Stomach (tissue), 9 donors: ENCODE data around the gene XIRP2. TPM values are rescaled to one million over a fixed set of nuclear protein-coding genes. Genes with fewer than 3 reads are reported as not detected.
A peak's percentile ranks its signal among the peaks of the same experiment; 100 is the strongest.

Source experiments
- DNase-seq, 2 donors: peaks; one replicate each; pipeline versions ENCODE4 v3.0.0 to v3.0.0-alpha.2; 2013 to 2019
- H3K27ac ChIP-seq, 5 donors: fragments of 200-600 bp in 4 of 5; sonication (generic) in 4 of 5; one replicate each; pipeline ENCODE4 v1.5.1; 2013 to 2019; ENCODE audit warnings: mild to moderate bottlenecking in 1 of 5, moderate library complexity in 1 of 5
- H3K27me3 ChIP-seq, 3 donors: fragments of 200-600 bp; sonication (generic); one replicate each; pipeline ENCODE4 v1.5.1; 2017 to 2019; ENCODE audit warnings: mixed run types in 1 of 3
- H3K36me3 ChIP-seq, 4 donors: fragments of 200-600 bp; sonication (generic); 1 replicate in 3 of 4; 2 replicates in 1 of 4; pipeline ENCODE4 v1.5.1; 2016 to 2019
- H3K4me1 ChIP-seq, 4 donors: fragments of 200-600 bp; sonication (generic); one replicate each; pipeline ENCODE4 v1.5.1; 2016 to 2019
- H3K4me3 ChIP-seq, 4 donors: fragments of 200-600 bp; sonication (generic) in 3 of 4; one replicate each; pipeline ENCODE4 v1.5.1; 2016 to 2019; ENCODE audit warnings: mild to moderate bottlenecking in 1 of 4
- H3K9me3 ChIP-seq, 4 donors: fragments of 200-600 bp; sonication (generic); one replicate each; pipeline ENCODE4 v1.5.1; 2016 to 2019
- EP300 ChIP-seq: sonication (generic); formaldehyde crosslinking; IDR thresholded peaks from one replicate; pipeline ENCODE4 v1.6.1; 2017; ENCODE audit warnings: antibody characterized with exemption
- POLR2A ChIP-seq, 4 donors: fragments of 450-650 bp; IDR thresholded peaks; one replicate each; pipeline ENCODE4 v1.6.1; 2016; ENCODE audit warnings: antibody characterized with exemption in 4 of 4, control low read depth in 2 of 4, mild to moderate bottlenecking in 1 of 4, moderate library complexity in 1 of 4
- POLR2AphosphoS5 ChIP-seq, 3 donors: sonication (generic); formaldehyde crosslinking; IDR thresholded peaks; one replicate each; pipeline ENCODE4 v1.6.1; 2016; ENCODE audit warnings: antibody characterized with exemption in 3 of 3
- WGBS, 5 donors: extraction: QIAGEN DNeasy Blood & Tissue Kit in 3 of 5; methylation state at CpG; one replicate each; pipeline versions ENCODE4 v1.1.5 to v1.1.7; 2013 to 2018; 5-methylcytosine and 5-hydroxymethylcytosine counted together
- intact Hi-C: fragments of 100-400 bp; cut with DNase I; formaldehyde crosslinking; loops from one replicate; pipeline ENCODE4 v1.15.1; 2023; ENCODE audit warnings: low total_unique reads
- polyA plus RNA-seq, 3 donors: library from polyadenylated mRNA; stranded (reverse); fragments of 200-250 nt; gene quantifications; one replicate each; pipeline ENCODE4 v1.2.3, GENCODE V29; 2013
- total RNA-seq, 5 donors: library from RNA; depleted of rRNA; stranded (reverse); fragments of >200 nt; gene quantifications; one replicate each; pipeline versions ENCODE4 v1.1.0 to v1.2.3, GENCODE V29; 2014 to 2016
- TF ChIP-seq, protein P1 (sequence below), 7 experiments: fragments of 450-650 bp in 4 of 7; fragments of 200-600 bp in 3 of 7; sonication (generic) in 3 of 7; IDR thresholded peaks; one replicate each; pipeline ENCODE4 v1.5.1; 2016 to 2019; ENCODE audit warnings: antibody characterized with exemption in 7 of 7, control low read depth in 2 of 7, mild to moderate bottlenecking in 1 of 7
- donor health status: healthy with polysubstance abuse.
- donor health status: Bipolar disorder and iron deficiency.
- donor health status: healthy.

Gene XIRP2
- total and polyA plus RNA-seq, 8 donors, result 0.10 to 3.2 (median 0.19) TPM; not detected in 4

DNA sequence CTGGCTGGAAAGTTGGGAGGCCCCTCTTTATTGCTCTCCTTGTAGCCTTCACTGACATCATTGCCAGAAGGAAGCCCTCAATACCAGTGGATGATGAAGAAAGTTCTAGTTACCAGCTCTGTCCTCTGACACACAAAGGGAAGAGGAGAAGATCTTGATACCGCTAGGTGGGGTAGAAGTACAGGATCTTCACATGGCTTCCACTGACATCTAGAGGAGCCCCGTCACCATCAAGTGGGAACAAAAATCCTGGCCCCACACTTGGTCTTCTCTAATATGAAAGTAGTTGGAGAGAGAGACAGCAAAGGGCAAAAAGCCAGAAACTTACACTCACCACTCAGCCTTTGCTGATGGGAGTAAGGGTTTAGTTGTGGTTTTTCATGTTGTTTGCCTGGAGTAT lies 12.4 kb downstream of the XIRP2 start:
- intact Hi-C loops, result no loop called here
- 65 to 78% (median 75%) methylated on average over 2 of the region's 2 CpGs for WGBS, 5 donors
- DNase-seq, result peak in 1 of 2 donors; percentile 8
- no peak overlapping the region for H3K27ac ChIP-seq
- TF ChIP-seq POLR2AphosphoS5 (IDR thresholded peaks at IDR 0.05) (no peak), EP300 (no peak), POLR2A (IDR thresholded peaks at IDR 0.05) (no peak)
- TF ChIP-seq, protein P1, sequence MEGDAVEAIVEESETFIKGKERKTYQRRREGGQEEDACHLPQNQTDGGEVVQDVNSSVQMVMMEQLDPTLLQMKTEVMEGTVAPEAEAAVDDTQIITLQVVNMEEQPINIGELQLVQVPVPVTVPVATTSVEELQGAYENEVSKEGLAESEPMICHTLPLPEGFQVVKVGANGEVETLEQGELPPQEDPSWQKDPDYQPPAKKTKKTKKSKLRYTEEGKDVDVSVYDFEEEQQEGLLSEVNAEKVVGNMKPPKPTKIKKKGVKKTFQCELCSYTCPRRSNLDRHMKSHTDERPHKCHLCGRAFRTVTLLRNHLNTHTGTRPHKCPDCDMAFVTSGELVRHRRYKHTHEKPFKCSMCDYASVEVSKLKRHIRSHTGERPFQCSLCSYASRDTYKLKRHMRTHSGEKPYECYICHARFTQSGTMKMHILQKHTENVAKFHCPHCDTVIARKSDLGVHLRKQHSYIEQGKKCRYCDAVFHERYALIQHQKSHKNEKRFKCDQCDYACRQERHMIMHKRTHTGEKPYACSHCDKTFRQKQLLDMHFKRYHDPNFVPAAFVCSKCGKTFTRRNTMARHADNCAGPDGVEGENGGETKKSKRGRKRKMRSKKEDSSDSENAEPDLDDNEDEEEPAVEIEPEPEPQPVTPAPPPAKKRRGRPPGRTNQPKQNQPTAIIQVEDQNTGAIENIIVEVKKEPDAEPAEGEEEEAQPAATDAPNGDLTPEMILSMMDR (IDR thresholded peaks at IDR 0.05), result no peak
- H3K4me1 ChIP-seq, result no peaks in the 10 kb centered on the region
- no peaks in the 10 kb centered on the region for H3K9me3 ChIP-seq
- H3K4me3 ChIP-seq, result no peak overlapping the region
- H3K36me3 ChIP-seq, result no peaks in the 10 kb centered on the region
- H3K27me3 ChIP-seq, result no peaks in the 10 kb centered on the region

DNA sequence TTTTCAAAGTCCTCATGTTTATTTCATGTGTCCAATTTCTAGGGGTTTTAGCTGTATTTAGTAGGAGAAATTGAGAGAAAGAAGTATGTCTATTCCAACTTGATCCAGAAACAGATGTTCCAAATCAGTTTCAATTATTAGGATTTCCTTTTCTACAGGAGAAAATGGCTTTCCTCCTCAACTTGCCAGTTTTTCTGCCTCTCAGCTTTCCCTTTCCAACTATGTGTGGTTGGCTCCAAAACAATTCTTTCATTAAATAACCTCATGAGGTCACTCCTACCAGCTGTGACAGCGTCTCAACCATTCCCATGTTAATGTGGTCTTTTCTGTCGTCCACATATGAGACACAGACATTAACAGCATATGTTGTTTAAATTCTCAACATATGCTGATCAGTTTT lies 13.1 kb downstream of the XIRP2 start:
- WGBS, 5 donors, result 45 to 72% (median 61%) methylated on average over 2 of the region's 2 CpGs
- Histone ChIP-seq H3K36me3 (no peaks in the 10 kb centered on the region), H3K9me3 (no peaks in the 10 kb centered on the region), H3K4me1 (no peaks in the 10 kb centered on the region), H3K27me3 (no peaks in the 10 kb centered on the region), H3K4me3 (no peak overlapping the region), H3K27ac (no peak overlapping the region)
- peak in 1 of 2 donors; percentile 5 for DNase-seq
- intact Hi-C loops, result no loop called here
- no peak for TF ChIP-seq POLR2AphosphoS5 (IDR thresholded peaks at IDR 0.05)
- TF ChIP-seq, protein P1 (IDR thresholded peaks at IDR 0.05), result no peak
- TF ChIP-seq EP300, result no peak
- TF ChIP-seq POLR2A (IDR thresholded peaks at IDR 0.05), result no peak

DNA sequence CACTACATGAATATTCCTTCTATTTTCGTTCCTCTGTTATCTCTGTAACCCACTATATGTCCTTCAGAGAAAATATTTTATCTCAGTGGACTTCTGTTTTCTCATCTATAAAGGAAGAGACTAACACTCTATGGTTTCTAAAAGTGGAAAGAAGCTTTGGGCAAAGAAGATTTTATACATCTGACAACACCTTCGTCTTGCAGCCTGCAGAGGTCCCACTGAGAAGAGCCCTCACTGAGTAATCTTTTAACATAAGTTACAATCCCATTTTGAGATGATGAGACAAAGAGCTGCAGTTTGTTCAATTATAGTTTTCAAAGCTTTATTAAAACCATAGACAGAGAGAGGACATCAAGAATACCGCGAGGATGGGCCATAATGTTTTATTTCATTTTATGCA lies 28.7 kb downstream of the XIRP2 start:
- intact Hi-C loops, result no loop called here
- Histone ChIP-seq H3K36me3 (no peaks in the 10 kb centered on the region), H3K4me1 (no peaks in the 10 kb centered on the region), H3K4me3 (no peak overlapping the region), H3K27me3 (no peaks in the 10 kb centered on the region), H3K9me3 (peaks cover 0 to 16% (median 0%) of the 10 kb centered on the region in 4 donors), H3K27ac (no peak overlapping the region)
- no peak for DNase-seq
- TF ChIP-seq POLR2AphosphoS5 (IDR thresholded peaks at IDR 0.05) (no peak), POLR2A (IDR thresholded peaks at IDR 0.05) (no peak), EP300 (no peak)
- TF ChIP-seq, protein P1 (IDR thresholded peaks at IDR 0.05), result no peak
- 54 to 70% (median 61%) methylated on average over 4 of the region's 4 CpGs for WGBS, 5 donors

DNA sequence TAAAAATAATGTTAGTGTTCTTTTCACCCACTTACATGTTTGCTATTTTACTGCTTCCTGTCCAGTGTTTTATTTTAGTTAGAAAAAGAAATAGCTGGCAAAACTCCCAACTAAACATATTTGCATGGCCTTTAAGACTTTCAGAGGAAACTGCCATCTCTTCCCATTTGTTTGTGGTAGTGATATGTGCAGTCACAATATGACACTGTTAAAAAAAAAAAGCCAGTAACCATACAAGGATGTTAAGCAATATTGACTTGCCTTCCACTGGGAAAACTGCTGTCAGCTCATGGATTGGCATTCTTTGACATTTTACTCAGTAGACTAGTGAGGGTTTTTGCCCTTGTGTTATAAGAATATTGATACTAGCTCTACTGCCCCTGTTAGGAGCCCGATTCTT lies 29.1 kb downstream of the XIRP2 start:
- Histone ChIP-seq H3K4me1 (no peaks in the 10 kb centered on the region), H3K9me3 (peaks cover 0 to 14% (median 0%) of the 10 kb centered on the region in 4 donors), H3K4me3 (no peak overlapping the region), H3K27me3 (no peaks in the 10 kb centered on the region), H3K36me3 (no peaks in the 10 kb centered on the region), H3K27ac (no peak overlapping the region)
- no peak for TF ChIP-seq POLR2A (IDR thresholded peaks at IDR 0.05)
- TF ChIP-seq POLR2AphosphoS5 (IDR thresholded peaks at IDR 0.05), result no peak
- TF ChIP-seq EP300, result no peak
- TF ChIP-seq, protein P1 (IDR thresholded peaks at IDR 0.05), result no peak
- intact Hi-C loops, result no loop called here
- DNase-seq, result no peak
- 38 to 49% (median 47%) methylated on average over 1 of the region's 1 CpG for WGBS, 5 donors
